Lung (tissue), 12 donors: ENCODE results near the gene KLHDC3. TPM values are rescaled to one million over a fixed set of nuclear protein-coding genes. Genes with fewer than 3 reads are reported as not detected.

Experiments used
- ATAC-seq: fragments of 200-7000 bp; cut with Tn5 transposase; one replicate; pipeline ENCODE4 v1.9.1; 2020; ENCODE audit warnings: moderate number of reproducible peaks; ENCODE audit not compliant: insufficient read depth, low FRiP score
- DNase-seq, 3 donors: peaks; one replicate each; pipeline ENCODE4 v3.0.0-alpha.2; 2013 to 2017
- H3K27ac ChIP-seq, 2 donors: one replicate each; pipeline ENCODE4 v1.5.1; 2013; ENCODE audit warnings: mild to moderate bottlenecking in 2 of 2, moderate library complexity in 2 of 2, control low read depth in 1 of 2, inconsistent platforms in 1 of 2, low read depth in 1 of 2, low read length in 1 of 2
- H3K27me3 ChIP-seq, 3 donors: one replicate each; pipeline ENCODE4 v1.5.1; 2013; ENCODE audit warnings: low read length in 2 of 3; ENCODE audit not compliant: control insufficient read depth in 3 of 3, insufficient read depth in 3 of 3
- H3K36me3 ChIP-seq, 4 donors: one replicate each; pipeline ENCODE4 v1.5.1; 2013; ENCODE audit warnings: low read length in 4 of 4, mild to moderate bottlenecking in 1 of 4, moderate library complexity in 1 of 4; ENCODE audit not compliant: control insufficient read depth in 4 of 4, insufficient read depth in 4 of 4
- H3K4me1 ChIP-seq, 5 donors: one replicate each; pipeline ENCODE4 v1.5.1; 2013; ENCODE audit warnings: low read length in 5 of 5, mild to moderate bottlenecking in 2 of 5, moderate library complexity in 1 of 5; ENCODE audit not compliant: control insufficient read depth in 5 of 5, insufficient read depth in 5 of 5
- H3K4me3 ChIP-seq: one replicate; pipeline ENCODE4 v1.5.1; 2013; ENCODE audit warnings: mild to moderate bottlenecking, control low read depth, moderate library complexity
- H3K9ac ChIP-seq, 2 donors: one replicate each; pipeline ENCODE4 v1.5.1; 2013; ENCODE audit warnings: low read length in 2 of 2, control low read depth in 1 of 2; ENCODE audit not compliant: insufficient read depth in 1 of 2
- H3K9me3 ChIP-seq, 4 donors: one replicate each; pipeline ENCODE4 v1.5.1; 2013; ENCODE audit warnings: low read length in 3 of 4, mild to moderate bottlenecking in 1 of 4, moderate library complexity in 1 of 4; ENCODE audit not compliant: control insufficient read depth in 4 of 4, insufficient read depth in 3 of 4
- WGBS, 2 donors: extraction: QIAGEN DNeasy Blood & Tissue Kit; methylation state at CpG; one replicate each; pipeline ENCODE4 v1.1.7; 2013; 5-methylcytosine and 5-hydroxymethylcytosine counted together
- polyA plus RNA-seq, 2 donors: library from polyadenylated mRNA; stranded (reverse); fragments of 200-250 nt; gene quantifications; one replicate each; pipeline ENCODE4 v1.2.1, GENCODE V29; 2013
- total RNA-seq, 2 donors: library from RNA; depleted of rRNA in 1 of 2; stranded (reverse); fragments of >200 nt in 1 of 2; gene quantifications; one replicate each; pipeline ENCODE4 v1.2.1, GENCODE V29; 2014 to 2021
- TF ChIP-seq, protein P1 (sequence below): IDR thresholded peaks from 2 replicates; pipeline ENCODE4 v1.5.1; 2012; ENCODE audit warnings: mild to moderate bottlenecking; ENCODE audit errors: control extremely low read depth, extremely low read depth
- donor health status: control.
- donor health status: control.
- donor health status: Bipolar disorder and iron deficiency.
- donor health status: healthy.
- donor health status: DM: yes; HTN: yes; CAD: no.

Gene KLHDC3
- total and polyA plus RNA-seq, 4 donors = 46.3 to 74.4 (median 54.5) TPM

GRCh38 chr6:42970871-42971612 lies 43.0 kb upstream of the KLHDC3 start:
- ATAC-seq = no peak
- no peaks in the 10 kb centered on the region for H3K9me3 ChIP-seq
- no peaks in the 10 kb centered on the region for H3K27me3 ChIP-seq
- TF ChIP-seq, protein P1, sequence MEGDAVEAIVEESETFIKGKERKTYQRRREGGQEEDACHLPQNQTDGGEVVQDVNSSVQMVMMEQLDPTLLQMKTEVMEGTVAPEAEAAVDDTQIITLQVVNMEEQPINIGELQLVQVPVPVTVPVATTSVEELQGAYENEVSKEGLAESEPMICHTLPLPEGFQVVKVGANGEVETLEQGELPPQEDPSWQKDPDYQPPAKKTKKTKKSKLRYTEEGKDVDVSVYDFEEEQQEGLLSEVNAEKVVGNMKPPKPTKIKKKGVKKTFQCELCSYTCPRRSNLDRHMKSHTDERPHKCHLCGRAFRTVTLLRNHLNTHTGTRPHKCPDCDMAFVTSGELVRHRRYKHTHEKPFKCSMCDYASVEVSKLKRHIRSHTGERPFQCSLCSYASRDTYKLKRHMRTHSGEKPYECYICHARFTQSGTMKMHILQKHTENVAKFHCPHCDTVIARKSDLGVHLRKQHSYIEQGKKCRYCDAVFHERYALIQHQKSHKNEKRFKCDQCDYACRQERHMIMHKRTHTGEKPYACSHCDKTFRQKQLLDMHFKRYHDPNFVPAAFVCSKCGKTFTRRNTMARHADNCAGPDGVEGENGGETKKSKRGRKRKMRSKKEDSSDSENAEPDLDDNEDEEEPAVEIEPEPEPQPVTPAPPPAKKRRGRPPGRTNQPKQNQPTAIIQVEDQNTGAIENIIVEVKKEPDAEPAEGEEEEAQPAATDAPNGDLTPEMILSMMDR = no peak
- no peak overlapping the region for H3K27ac ChIP-seq
- H3K4me1 ChIP-seq = peaks cover 0 to 1% (median 0%) of the 10 kb centered on the region in 5 donors
- DNase-seq = no peak
- H3K4me3 ChIP-seq = no peak overlapping the region
- H3K36me3 ChIP-seq = peaks cover 2 to 28% (median 13%) of the 10 kb centered on the region in 4 donors
- no peak overlapping the region for H3K9ac ChIP-seq
- WGBS, 2 donors = 70 to 80% methylated on average over 4 of the region's 4 CpGs

DNA sequence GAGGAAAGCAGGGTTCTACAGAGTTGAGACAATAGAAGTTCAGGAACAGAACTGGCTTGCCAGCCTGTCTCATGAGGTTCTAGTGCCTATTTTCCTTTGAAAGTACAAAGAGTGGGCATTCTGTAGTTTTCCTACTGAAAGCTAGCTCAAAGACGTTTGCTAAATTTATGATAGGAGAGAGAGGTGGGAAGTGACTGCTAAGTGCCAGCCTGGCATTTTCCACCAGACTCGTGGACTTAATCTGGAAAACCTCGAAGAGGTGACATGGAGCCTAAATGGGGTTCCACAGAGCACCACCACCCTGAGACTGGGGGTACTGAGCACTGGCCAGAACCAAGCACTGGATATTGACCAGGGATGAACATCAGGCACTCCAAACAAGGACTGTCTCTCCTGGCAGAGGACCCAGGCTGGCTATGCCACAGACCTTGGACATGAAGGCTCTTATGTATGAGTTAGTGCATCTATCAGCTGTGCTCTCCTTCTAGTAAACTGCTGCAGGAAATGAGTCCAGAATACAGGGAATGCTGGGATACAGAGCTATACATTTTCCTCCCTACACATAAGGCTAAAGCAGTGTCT lies 42.2 kb upstream of the KLHDC3 start:
- Histone ChIP-seq H3K4me1 (peaks cover 0 to 1% (median 0%) of the 10 kb centered on the region in 5 donors), H3K27me3 (no peaks in the 10 kb centered on the region), H3K9ac (no peak overlapping the region), H3K36me3 (peaks cover 2 to 24% (median 11%) of the 10 kb centered on the region in 4 donors), H3K9me3 (no peaks in the 10 kb centered on the region), H3K27ac (no peak overlapping the region), H3K4me3 (no peak overlapping the region)
- TF ChIP-seq, protein P1 = no peak
- ATAC-seq (no peak), DNase-seq (no peak)
- WGBS, 2 donors = 85 to 87% methylated on average over 3 of the region's 3 CpGs

- Histone ChIP-seq H3K9ac (no peak overlapping the region), H3K4me1 (peaks cover 2 to 9% (median 6%) of the 10 kb centered on the region in 5 donors), H3K4me3 (no peak overlapping the region), H3K9me3 (no peaks in the 10 kb centered on the region), H3K27ac (no peak overlapping the region), H3K27me3 (no peaks in the 10 kb centered on the region), H3K36me3 (peaks cover 2 to 12% (median 7%) of the 10 kb centered on the region in 4 donors)
- DNase-seq (no peak), ATAC-seq (no peak)
- TF ChIP-seq, protein P1 = no peak
- WGBS, 2 donors = 51 to 83% methylated on average over 3 of the region's 3 CpGs
These were observed 40.1 kb upstream of the KLHDC3 start for GRCh38 chr6:42973926-42974325.
